ENCODE results near the gene UCK2. TPM values are rescaled to one million over a fixed set of nuclear protein-coding genes. Genes with fewer than 3 reads are reported as not detected.

The UCK2 gene
- total and polyA plus RNA-seq, 9 of the 15 experiments (the other 6 are each of a cell fraction or from before 2014, with no cell fraction given), result 71.6 to 145 (median 95.8) TPM

DNA sequence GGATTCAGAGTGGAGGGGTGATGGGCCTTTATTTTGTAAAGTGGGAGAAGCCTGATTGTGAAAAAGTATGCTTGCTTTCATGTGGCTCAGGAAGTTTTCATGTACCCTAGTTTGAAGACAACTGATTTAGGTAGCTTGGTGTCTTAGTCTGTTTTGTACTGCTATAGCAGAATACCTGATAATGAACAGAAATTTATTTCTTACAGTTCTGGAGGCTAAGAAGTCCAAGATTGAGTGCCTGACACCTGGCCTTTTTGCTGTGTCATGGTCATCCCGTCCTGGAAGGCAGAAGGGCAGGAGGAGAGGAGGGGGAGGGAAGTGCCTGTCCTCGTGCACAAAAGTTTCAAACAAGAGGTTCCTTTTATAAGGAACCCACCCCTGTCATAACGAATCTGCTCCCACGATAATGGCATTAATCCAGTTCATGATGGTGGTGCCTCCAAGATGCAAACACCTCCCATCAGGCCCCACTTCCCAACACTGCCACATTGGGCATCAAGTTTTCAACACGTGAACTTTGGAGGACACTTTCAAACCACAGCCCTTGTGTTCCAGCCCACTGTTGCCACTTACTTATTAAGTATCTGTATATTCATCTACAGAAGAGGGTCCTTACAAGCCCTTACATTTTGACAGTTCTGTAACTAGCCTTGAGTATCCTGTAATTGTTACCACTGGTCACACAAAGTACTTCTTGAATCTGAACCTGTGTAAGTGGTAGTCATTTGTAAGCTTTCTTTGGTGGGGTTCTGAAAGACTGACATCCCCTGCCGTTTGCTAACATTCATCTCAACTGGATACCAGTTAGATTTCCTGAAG, 9.5 kb downstream of the UCK2 start (continued):
- TF ChIP-seq PHTF2 (CRISPR knock-in tag; IDR thresholded peaks at IDR 0.05), result no peak
- no peak for TF ChIP-seq SIRT6 (IDR thresholded peaks at IDR 0.05; ENCODE audit: low read depth, low read length)
- TF ChIP-seq RBM25 (IDR thresholded peaks at IDR 0.05; ENCODE audit: low read depth, low read length, severe bottlenecking), result no peak
- no peak for TF ChIP-seq CC2D1A (IDR thresholded peaks at IDR 0.05)
- TF ChIP-seq, protein P1, sequence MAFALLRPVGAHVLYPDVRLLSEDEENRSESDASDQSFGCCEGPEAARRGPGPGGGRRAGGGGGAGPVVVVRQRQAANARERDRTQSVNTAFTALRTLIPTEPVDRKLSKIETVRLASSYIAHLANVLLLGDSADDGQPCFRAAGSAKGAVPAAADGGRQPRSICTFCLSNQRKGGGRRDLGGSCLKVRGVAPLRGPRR (CRISPR knock-in tag; IDR thresholded peaks at IDR 0.05), result no peak
- TF ChIP-seq ZNF644 (tag; IDR thresholded peaks at IDR 0.05; ENCODE audit: low read depth), result no peak
- TF ChIP-seq ELF4 (CRISPR knock-in tag; IDR thresholded peaks at IDR 0.05), result no peak
- no peak for TF ChIP-seq ETS2 (tag; IDR thresholded peaks at IDR 0.05; ENCODE audit: borderline replicate concordance, poor library complexity, severe bottlenecking)
- TF ChIP-seq RBM14 (IDR thresholded peaks at IDR 0.05; ENCODE audit: borderline replicate concordance, insufficient read depth, low read depth, low read length), result no peak
- TF ChIP-seq, protein P2, sequence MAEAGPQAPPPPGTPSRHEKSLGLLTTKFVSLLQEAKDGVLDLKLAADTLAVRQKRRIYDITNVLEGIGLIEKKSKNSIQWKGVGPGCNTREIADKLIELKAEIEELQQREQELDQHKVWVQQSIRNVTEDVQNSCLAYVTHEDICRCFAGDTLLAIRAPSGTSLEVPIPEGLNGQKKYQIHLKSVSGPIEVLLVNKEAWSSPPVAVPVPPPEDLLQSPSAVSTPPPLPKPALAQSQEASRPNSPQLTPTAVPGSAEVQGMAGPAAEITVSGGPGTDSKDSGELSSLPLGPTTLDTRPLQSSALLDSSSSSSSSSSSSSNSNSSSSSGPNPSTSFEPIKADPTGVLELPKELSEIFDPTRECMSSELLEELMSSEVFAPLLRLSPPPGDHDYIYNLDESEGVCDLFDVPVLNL (CRISPR knock-in tag; IDR thresholded peaks at IDR 0.05; ENCODE audit: low read depth), result no peak
- TF ChIP-seq NFYB (IDR thresholded peaks at IDR 0.05; ENCODE audit: extremely low read depth, insufficient read length), result no peak
- TF ChIP-seq CREB1 (IDR thresholded peaks at IDR 0.05), result no peak
- no peak for TF ChIP-seq CREB1 (CRISPR knock-in tag; IDR thresholded peaks at IDR 0.05)
- no peak for TF ChIP-seq YY1 (IDR thresholded peaks at IDR 0.05; ENCODE audit: borderline replicate concordance in 1 of 3, control insufficient read depth in 1 of 3, extremely low read depth in 1 of 3, insufficient read depth in 3 of 3, insufficient read length in 1 of 3, insufficient replicate concordance in 2 of 3, low read depth in 1 of 3, low read length in 2 of 3)
- no peak for TF ChIP-seq SRSF9 (IDR thresholded peaks at IDR 0.05; ENCODE audit: borderline replicate concordance, low read depth, low read length)
- TF ChIP-seq ZNF165 (CRISPR knock-in tag; IDR thresholded peaks at IDR 0.05; ENCODE audit: borderline replicate concordance), result no peak
- no peak for TF ChIP-seq ZFP30 (CRISPR knock-in tag; IDR thresholded peaks at IDR 0.05; ENCODE audit: borderline replicate concordance)
- TF ChIP-seq, protein P3, sequence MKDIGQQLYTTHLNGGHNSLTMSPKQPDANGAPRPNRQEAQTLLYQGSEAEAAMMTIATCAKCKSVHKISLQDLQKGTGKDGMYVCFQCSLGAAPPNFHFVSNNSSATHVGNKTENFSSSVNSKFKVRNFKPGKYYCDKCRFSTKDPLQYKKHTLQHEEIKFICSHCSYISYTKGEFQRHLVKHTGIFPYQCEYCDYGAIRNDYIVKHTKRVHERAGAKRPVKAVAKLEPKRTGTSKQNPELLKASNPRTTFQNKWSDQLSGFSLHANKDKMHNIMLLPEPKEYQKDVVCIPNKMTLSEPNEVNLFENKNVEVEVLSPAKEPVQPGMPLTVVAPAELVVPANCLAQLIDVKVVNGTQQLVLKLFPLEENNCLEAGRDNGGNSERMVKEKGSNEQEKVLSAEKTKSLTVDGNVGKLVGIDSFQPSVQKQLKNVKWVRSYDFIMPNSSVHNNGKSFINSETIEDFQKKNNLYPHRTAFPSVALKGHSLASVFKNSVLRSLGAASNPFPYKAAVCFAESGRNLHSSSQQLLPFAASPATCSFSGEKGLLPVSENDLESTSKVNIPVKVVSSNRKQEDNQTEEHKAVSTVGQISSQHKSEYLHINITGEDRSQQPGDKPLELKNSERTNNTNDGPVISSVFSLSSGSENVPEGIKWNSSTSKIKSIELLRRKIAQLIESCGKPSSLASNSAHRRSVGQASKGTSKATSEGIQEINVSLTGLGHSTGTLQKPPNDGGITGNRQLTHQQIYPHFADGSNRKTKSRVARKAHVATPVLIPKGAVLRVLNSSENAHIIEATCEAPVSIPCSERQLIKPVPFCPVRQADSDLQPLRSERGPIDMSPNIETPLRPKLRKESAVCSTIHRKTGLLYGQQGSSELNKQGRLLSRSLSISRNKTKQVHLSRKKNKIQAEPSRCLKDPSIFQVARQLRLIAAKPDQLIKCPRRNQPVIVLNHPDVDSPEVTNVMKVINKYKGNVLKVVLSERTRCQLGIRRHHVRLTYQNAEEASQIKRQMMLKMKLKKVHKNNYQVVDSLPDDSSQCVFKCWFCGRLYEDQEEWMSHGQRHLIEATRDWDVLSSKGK (CRISPR knock-in tag; IDR thresholded peaks at IDR 0.05), result no peak
- no peak for TF ChIP-seq RAD51 (IDR thresholded peaks at IDR 0.05; ENCODE audit: borderline replicate concordance, low read depth)
- TF ChIP-seq ILF3 (IDR thresholded peaks at IDR 0.05; ENCODE audit: borderline replicate concordance), result no peak
- no peak for TF ChIP-seq OTX1 (CRISPR knock-in tag; IDR thresholded peaks at IDR 0.05)
- TF ChIP-seq PRMT5 (CRISPR knock-in tag; IDR thresholded peaks at IDR 0.05), result no peak

Data from K562 (cell line).